Adrenal gland (tissue), 5 donors: ENCODE data around the gene CSTPP1.

Experiments
- POLR2A ChIP-seq, 2 donors: fragments of 450-650 bp; IDR thresholded peaks; one replicate each; pipeline ENCODE4 v1.6.1; 2017; ENCODE audit warnings: antibody characterized with exemption in 2 of 2, mild to moderate bottlenecking in 2 of 2, moderate library complexity in 1 of 2
- TF ChIP-seq, protein P1 (sequence below), 6 experiments: fragments of 450-650 bp in 4 of 6; fragments of 200-600 bp in 2 of 6; sonication (generic) in 1 of 6; IDR thresholded peaks; 1 replicate in 5 of 6; 2 replicates in 1 of 6; pipeline versions ENCODE4 v1.5.1 to v1.8.0; 2016 to 2021; ENCODE audit warnings: antibody characterized with exemption in 6 of 6, mild to moderate bottlenecking in 2 of 6, moderate library complexity in 1 of 6
- donor health status: DM: no; HTN: no; CAD: no.

DNA sequence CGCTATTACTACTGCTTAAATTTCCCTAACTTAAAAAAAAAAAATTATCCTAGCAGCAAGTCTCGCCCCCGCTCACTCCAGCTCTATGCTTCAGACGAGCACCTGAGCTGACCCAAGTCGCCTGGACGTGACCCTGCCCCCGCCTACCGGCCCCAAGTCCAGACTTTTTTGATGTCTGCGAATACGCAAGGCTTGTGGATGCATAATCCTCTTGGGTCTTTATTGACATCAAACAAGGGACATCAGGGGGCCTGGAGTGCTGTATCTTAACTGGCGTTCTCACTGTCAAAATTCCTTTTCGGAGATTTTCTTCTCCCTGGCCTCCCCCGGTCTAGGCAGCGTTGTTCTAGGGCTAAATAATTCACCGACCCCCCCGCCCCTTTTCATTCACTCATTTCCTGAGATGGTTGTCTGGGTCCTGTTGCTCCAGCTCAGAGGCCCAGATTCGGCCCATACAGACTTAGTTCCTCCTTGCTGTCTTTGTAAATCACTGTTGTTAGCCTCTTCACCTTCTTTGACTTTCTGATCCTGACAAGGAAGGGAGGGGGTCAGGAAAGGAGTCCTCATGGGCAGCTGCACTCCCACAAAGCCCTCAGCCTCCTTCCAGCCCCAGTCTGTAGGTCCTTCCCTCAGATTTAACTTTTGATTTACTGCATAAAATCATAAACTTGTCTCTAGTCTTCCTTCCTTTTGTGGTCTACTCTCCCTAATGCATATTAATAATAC lies 17.6 kb upstream of the CSTPP1 start:
- TF ChIP-seq, protein P1, sequence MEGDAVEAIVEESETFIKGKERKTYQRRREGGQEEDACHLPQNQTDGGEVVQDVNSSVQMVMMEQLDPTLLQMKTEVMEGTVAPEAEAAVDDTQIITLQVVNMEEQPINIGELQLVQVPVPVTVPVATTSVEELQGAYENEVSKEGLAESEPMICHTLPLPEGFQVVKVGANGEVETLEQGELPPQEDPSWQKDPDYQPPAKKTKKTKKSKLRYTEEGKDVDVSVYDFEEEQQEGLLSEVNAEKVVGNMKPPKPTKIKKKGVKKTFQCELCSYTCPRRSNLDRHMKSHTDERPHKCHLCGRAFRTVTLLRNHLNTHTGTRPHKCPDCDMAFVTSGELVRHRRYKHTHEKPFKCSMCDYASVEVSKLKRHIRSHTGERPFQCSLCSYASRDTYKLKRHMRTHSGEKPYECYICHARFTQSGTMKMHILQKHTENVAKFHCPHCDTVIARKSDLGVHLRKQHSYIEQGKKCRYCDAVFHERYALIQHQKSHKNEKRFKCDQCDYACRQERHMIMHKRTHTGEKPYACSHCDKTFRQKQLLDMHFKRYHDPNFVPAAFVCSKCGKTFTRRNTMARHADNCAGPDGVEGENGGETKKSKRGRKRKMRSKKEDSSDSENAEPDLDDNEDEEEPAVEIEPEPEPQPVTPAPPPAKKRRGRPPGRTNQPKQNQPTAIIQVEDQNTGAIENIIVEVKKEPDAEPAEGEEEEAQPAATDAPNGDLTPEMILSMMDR (IDR thresholded peaks at IDR 0.05): no peak
- TF ChIP-seq POLR2A (IDR thresholded peaks at IDR 0.05): no peak
